ENCODE measurements around the gene ZNF76. TPM values are rescaled to one million over a fixed set of nuclear protein-coding genes. Genes with fewer than 3 reads are reported as not detected.

ZNF76 gene
- total RNA-seq, 1 donor from 2014 or later: 24.5 TPM

DNA sequence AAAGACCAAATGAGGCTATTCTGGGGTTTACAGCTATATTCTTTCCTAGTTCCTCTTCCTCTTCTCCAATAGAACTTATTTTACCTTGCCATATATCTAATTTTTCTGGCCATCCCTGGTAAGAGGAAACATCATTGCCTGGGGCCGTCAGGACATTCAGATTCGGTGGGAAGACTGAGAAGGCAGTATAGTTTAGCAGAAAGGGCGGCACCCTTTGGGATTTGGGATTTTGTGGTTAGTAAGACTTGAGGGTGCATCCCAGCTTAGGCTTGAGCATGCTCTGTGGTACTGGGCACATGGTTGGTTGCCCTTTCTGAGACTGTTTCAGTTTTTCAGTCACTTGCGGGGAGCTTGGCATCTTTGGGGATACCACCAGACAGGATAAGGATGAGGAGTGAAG is 24.6 kb upstream of the ZNF76 start:
- no peak for DNase-seq (ENCODE audit: low spot score)

GRCh38 chr6:35236223-35236622 is 23.3 kb upstream of the ZNF76 start:
- no peak for DNase-seq (ENCODE audit: low spot score)

- DNase-seq (ENCODE audit: low spot score): peak; percentile 14
Measured at GRCh38 chr6:35237476-35237875, 22.1 kb upstream of the ZNF76 start.

DNA sequence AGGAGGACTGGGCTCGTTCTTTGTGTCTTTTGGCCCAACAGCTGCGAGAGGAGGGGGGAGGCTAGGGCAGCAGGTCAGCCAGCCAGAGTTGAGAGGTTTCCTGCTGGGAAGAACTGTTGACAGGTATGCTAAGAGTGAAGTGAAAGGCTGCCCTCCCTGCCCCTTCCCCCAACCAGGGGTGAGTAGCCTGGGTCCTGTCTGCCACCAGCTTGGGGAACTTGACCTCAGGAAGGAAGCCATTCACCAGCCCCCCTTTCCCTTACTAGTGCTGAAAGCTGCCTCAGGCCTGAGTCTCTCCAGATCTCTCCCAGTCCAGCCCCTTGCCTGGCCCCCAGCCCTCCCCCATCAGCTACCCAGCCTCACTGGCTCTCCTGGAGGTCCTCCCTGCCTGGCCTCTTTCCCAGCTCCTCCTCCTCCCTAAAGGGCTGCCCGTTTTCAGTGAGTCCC is 20.7 kb upstream of the ZNF76 start:
- DNase-seq (ENCODE audit: low spot score): peak; percentile 82

DNA sequence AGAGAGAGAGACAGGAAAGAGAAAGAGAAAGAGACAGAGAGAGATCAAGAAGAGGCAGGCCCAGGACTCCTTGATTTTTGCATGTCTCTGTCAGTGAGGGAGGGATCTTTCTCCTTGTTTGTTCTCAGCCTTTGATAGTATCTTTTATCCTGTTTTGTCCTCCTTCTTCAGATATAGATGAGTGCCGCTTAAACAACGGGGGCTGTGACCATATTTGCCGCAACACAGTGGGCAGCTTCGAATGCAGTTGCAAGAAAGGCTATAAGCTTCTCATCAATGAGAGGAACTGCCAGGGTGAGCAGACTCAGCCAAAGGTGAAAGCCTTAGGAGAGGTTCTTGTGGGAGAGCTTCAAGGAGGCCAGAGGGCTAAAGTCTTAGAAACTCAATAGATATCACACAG is 20.0 kb upstream of the ZNF76 start:
- DNase-seq (ENCODE audit: low spot score): peak; percentile 26

DNA sequence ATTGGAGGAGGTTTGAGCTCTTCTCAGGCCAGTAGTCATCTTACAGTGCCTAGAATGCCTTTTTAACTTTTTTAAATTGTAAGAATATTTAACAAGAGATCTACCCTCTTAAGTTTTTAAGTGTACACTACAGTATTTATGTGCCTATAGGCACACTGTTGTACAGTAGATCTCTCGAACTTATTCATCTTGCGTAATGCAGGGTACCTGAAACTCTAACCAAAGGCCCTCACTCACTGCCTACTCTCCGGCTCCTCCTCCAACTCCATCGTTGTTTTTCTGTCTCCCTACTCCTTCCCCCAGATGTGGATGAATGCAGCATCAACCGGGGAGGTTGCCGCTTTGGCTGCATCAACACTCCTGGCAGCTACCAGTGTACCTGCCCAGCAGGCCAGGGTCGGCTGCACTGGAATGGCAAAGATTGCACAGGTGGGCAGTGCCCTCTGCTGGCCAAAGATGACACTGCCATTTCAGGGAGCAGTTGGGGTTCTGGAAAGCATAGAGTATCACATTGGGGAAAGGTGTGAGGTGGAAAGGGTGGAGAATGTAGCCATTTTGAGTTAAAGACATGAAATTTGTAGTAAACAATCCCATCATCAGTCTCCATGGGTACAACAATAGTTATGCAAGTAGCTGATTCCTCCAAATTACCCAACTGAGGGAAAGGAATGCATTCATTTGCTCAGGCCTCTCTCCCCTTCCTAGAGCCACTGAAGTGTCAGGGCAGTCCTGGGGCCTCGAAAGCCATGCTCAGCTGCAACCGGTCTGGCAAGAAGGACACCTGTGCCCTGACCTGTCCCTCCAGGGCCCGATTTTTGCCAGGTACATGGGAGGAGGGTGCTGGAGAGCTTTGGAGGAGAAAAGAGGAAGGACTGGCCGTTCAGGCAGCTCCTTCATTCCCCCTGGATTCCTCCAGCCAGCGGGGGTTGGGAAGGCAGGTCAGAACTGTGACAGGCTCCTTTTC is 18.4 kb upstream of the ZNF76 start:
- DNase-seq (ENCODE audit: low spot score): peak; percentile 91

- DNase-seq (ENCODE audit: low spot score): peak; percentile 82
Measured at GRCh38 chr6:35242486-35242885, 17.0 kb upstream of the ZNF76 start.

- peak; percentile 73 for DNase-seq (ENCODE audit: low spot score)
Measured at GRCh38 chr6:35242906-35243305, 16.6 kb upstream of the ZNF76 start.

DNA sequence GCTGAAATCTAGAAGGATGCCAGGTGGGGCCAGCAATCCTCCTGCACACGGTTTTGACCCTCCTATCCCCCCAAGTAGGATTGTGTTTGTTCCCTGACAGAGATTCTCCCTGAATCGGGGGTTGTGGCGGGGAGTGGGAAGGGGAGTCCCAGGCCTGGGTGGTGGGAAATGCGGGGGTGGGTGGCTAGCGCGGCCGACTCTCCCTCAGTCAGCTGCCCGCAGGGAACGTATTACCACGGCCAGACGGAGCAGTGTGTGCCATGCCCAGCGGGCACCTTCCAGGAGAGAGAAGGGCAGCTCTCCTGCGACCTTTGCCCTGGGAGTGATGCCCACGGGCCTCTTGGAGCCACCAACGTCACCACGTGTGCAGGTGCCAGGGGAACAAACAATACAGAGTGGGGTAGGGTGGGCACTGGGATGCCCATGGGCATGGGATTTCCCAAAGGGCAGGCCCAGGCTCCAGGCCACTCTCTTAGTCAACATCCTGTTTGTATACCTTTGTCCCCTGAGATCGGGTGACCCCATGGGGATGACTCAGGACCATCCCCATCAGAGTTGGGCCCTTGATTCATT is 16.1 kb upstream of the ZNF76 start:
- peak; percentile 73 for DNase-seq (ENCODE audit: low spot score)

- peak; percentile 49 for DNase-seq (ENCODE audit: low spot score)
Measured at GRCh38 chr6:35244551-35244950, 15.0 kb upstream of the ZNF76 start.

DNA sequence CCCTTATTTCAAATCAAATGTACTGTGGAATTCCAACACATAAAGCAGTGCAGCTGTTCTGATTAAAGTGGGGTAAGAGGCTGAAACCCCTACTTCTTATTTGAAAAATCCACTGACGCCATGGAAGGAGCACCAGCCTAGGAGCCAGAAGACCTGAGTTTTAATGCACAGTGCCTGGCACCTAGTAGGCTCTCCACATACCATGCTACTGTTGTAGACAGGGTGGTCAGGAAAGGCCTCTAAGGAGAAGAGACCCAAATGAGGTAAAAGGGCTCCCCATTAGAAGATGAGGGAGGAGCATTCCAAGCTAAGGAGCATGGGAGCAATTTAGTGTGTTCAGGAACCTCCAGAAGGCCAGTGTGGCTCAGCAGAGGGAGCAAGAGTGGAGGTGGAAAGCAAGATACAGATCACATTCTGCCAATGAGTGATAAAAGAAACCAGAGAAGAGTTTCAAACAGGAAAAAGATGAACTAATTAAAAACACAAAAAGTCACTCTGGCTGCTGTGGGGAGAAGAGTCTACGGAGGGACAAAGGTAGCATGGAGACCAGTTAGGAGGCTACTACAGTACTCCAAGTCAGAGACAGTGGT is 11.8 kb upstream of the ZNF76 start:
- peak; percentile 3 for DNase-seq (ENCODE audit: low spot score)

DNA sequence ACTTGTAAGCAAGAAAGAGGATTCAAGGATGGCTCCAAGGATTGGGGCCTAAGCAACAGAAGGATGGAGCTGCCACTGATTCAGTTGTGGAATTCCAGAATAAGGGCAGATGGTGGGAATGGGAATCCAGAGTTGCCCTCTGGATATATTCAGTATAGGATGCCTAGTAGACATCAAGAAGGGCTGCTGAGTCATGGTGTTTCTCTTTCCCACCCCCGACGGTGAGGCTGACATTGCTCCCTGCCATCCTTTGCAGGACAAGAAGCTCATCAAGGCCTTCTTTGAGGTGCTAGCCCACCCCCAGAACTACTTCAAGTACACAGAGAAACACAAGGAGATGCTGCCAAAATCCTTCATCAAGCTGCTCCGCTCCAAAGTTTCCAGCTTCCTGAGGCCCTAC is 11.2 kb upstream of the ZNF76 start:
- peak; percentile 37 for DNase-seq (ENCODE audit: low spot score)

GRCh38 chr6:35248965-35249364 is 10.6 kb upstream of the ZNF76 start:
- no peak for DNase-seq (ENCODE audit: low spot score)

- DNase-seq (ENCODE audit: low spot score): no peak
Measured at GRCh38 chr6:35251949-35252348, 7.6 kb upstream of the ZNF76 start.

GRCh38 chr6:35253249-35253648 is 6.3 kb upstream of the ZNF76 start:
- peak; percentile 30 for DNase-seq (ENCODE audit: low spot score)

DNA sequence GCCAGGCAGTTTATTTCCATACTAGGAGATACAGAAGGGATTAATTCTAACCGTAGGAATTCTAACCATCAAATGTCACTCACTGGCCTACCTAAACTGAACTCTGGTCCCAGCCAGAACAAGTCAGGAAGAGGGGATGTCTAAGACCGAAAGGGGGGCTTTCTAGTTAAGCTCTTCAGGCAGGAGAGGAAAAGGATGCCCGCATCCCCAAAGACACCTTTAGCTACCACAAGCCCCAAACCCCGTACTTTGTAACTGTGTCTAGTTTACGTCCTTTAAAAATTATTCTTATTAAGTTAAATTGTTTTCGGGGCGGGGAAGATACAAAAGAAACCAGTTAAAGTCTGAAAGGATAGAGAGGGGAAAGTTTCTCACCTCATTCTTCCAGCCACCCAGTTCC is 1.2 kb upstream of the ZNF76 start:
- DNase-seq (ENCODE audit: low spot score): no peak

- no peak for DNase-seq (ENCODE audit: low spot score)
Measured at GRCh38 chr6:35258858-35259193, 709 bp upstream of the ZNF76 start.

GRCh38 chr6:35259948-35260590 is 534 bp downstream of the ZNF76 start:
- peak; percentile 92 for DNase-seq (ENCODE audit: low spot score)

DNA sequence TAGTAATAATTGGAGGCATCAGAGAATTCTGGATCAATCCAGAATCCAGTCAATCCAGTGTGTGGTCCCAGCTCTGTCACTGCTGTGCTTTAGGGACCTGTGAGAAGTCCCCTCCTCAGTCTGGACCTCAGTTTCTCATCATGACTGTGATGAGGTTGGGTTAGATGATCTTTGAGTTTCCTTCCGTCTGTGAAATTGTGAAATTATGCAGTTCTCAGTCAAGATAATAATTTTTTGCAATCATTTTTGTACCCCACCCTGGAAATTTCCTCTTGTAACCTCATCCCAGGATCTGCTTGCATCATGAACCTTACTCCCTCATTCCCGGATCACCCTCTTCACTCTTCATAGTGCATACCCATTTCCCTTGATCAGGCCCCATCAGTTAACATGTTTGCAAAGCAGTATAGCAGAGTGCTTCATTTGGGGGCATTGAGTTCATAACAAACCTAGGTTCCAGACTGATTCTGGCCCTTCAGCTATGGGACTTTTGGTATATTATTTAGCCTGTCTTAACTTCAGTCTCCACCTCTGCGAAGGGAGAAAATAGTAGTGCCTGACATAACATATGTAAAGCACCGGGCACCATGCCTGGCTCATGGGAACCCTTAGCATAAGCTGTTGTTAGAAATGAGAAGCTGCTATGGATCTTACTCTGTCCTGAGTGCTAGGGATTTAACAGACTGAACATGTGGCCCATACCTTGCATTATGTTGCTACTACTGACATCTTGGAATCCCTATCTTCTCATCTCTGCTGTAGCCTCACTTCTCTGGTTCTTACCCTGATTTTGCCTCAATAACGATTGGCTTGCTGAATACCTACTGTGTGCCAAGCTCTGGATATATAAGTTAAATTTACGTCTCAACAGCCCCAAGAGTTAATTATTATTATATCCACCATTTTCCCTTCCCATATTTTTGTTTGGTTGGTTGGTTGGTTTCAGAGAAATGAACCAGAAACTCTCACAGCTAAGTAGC is 1.3 kb downstream of the ZNF76 start:
- DNase-seq (ENCODE audit: low spot score): no peak

DNA sequence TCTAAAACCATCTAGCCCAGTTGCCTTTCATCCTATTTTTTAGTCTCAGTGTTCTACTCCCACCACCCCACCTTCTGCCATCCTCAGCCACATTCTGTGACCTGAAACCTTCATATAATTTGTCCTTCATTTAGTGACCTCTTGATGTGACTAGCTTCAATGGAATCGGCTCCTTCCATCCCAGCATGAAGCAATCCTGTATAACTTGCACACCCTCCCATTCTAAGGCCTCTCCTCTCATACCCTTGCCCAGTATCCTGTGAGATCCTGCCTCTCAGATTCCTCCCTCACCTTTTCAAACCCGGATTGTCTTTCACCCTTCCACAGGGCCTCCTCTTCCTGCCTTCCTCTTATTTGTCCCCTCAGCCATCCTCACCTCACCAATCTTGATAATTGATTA is 3.1 kb downstream of the ZNF76 start:
- DNase-seq (ENCODE audit: low spot score): no peak
